ENCODE results near the gene FERMT3. TPM values are rescaled to one million over a fixed set of nuclear protein-coding genes. Genes with fewer than 3 reads are reported as not detected.

FERMT3 gene
- total RNA-seq, 1 donor from 2014 or later = 8.4 TPM

- H3K4me1 Mint-ChIP-seq = peaks cover 2% of the 10 kb centered on the region
- no peak for DNase-seq (ENCODE audit: low spot score in 2 of 2, unreplicated experiment in 2 of 2)
- H3K4me3 Mint-ChIP-seq = no peak overlapping the region
- no peak for TF ChIP-seq CTCF (IDR thresholded peaks at IDR 0.05; ENCODE audit: unreplicated experiment)
- H3K27me3 Mint-ChIP-seq (ENCODE audit: low read depth) = no peaks in the 10 kb centered on the region
- peaks cover 4% of the 10 kb centered on the region for H3K36me3 Mint-ChIP-seq
- no peak overlapping the region for H3K27ac Mint-ChIP-seq
- peaks cover 3% of the 10 kb centered on the region for H3K9me3 Mint-ChIP-seq
Observed at GRCh38 chr11:64210301-64211020, 3.9 kb downstream of the FERMT3 start.

GRCh38 chr11:64211181-64211872 is 4.8 kb downstream of the FERMT3 start:
- H3K27me3 Mint-ChIP-seq (ENCODE audit: low read depth) = no peaks in the 10 kb centered on the region
- H3K27ac Mint-ChIP-seq = no peak overlapping the region
- peaks cover 4% of the 10 kb centered on the region for H3K36me3 Mint-ChIP-seq
- TF ChIP-seq CTCF (IDR thresholded peaks at IDR 0.05; ENCODE audit: unreplicated experiment) = no peak
- DNase-seq (ENCODE audit: low spot score in 2 of 2, unreplicated experiment in 2 of 2) = no peak
- H3K4me1 Mint-ChIP-seq = peaks cover 2% of the 10 kb centered on the region
- H3K9me3 Mint-ChIP-seq = peaks cover 3% of the 10 kb centered on the region
- H3K4me3 Mint-ChIP-seq = no peak overlapping the region

GRCh38 chr11:64216879-64217278 is 10.4 kb downstream of the FERMT3 start:
- peaks cover 4% of the 10 kb centered on the region for H3K36me3 Mint-ChIP-seq
- H3K4me3 Mint-ChIP-seq = no peak overlapping the region
- H3K27me3 Mint-ChIP-seq (ENCODE audit: low read depth) = no peaks in the 10 kb centered on the region
- TF ChIP-seq CTCF (IDR thresholded peaks at IDR 0.05; ENCODE audit: unreplicated experiment) = no peak
- H3K4me1 Mint-ChIP-seq = no peaks in the 10 kb centered on the region
- no peak overlapping the region for H3K27ac Mint-ChIP-seq
- peaks cover 3% of the 10 kb centered on the region for H3K9me3 Mint-ChIP-seq
- DNase-seq (ENCODE audit: low spot score in 2 of 2, unreplicated experiment in 2 of 2) = no peak

GRCh38 chr11:64218628-64219353 is 12.3 kb downstream of the FERMT3 start:
- Mint-ChIP-seq H3K4me1 (no peaks in the 10 kb centered on the region), H3K4me3 (no peak overlapping the region), H3K27me3 (ENCODE audit: low read depth) (no peaks in the 10 kb centered on the region), H3K27ac (no peak overlapping the region), H3K9me3 (peaks cover 3% of the 10 kb centered on the region), H3K36me3 (peaks cover 4% of the 10 kb centered on the region)
- DNase-seq (ENCODE audit: low spot score in 2 of 2, unreplicated experiment in 2 of 2) = no peak
- TF ChIP-seq CTCF (IDR thresholded peaks at IDR 0.05; ENCODE audit: unreplicated experiment) = no peak

GRCh38 chr11:64219354-64219684 is 12.8 kb downstream of the FERMT3 start:
- TF ChIP-seq CTCF (IDR thresholded peaks at IDR 0.05; ENCODE audit: unreplicated experiment) = no peak
- Mint-ChIP-seq H3K4me1 (no peaks in the 10 kb centered on the region), H3K4me3 (no peak overlapping the region), H3K27me3 (ENCODE audit: low read depth) (no peaks in the 10 kb centered on the region), H3K36me3 (peaks cover 4% of the 10 kb centered on the region), H3K27ac (no peak overlapping the region), H3K9me3 (peaks cover 3% of the 10 kb centered on the region)
- no peak for DNase-seq (ENCODE audit: low spot score in 2 of 2, unreplicated experiment in 2 of 2)
